HCT116 (cell line): Measurements from ENCODE around the gene EPB41L5. TPM values are rescaled to one million over a fixed set of nuclear protein-coding genes. Genes with fewer than 3 reads are reported as not detected.

Source experiments
- ATAC-seq: fragments of 200-7000 bp; cut with Tn5 transposase; 2 replicates; pipeline ENCODE4 v1.9.1; 2020; ENCODE audit warnings: mild to moderate bottlenecking, moderate library complexity
- BruUV-seq: library from RNA; stranded (reverse); fragments of 400-500 nt; replicated peaks from 2 replicates; lab custom pipeline; 2021; lab: Mats Ljungman, UMichigan
- CTCF ChIA-PET: fragments of 300-600 bp; sonication (Branson Sonifier 250); formaldehyde crosslinking; loops from one replicate; lab custom pipeline; 2021; ENCODE audit warnings: antibody characterized with exemption; lab: Charles Lee
- POLR2A ChIA-PET: fragments of 300-600, 350-600 bp; sonication (Branson Sonifier 250); formaldehyde crosslinking; loops from one replicate; lab custom pipeline; 2021; ENCODE audit warnings: antibody characterized with exemption; lab: Charles Lee
- RAD21 ChIA-PET, 2 experiments: fragments of 300-600 bp; sonication (Branson Sonifier 250); formaldehyde crosslinking; loops; one replicate each; lab custom pipeline; 2023; ENCODE audit warnings: low total read pairs in 2 of 2; ENCODE audit not compliant: uncharacterized antibody in 2 of 2, unreplicated experiment in 2 of 2, low non-redundant PET in 1 of 2; lab: Charles Lee
- DNase-seq: peaks from one replicate; pipeline ENCODE4 v3.0.0-alpha.2; 2010; ENCODE audit warnings: low read depth, low spot score
- H2AFZ ChIP-seq: fragments of 200-600 bp; shearing (Covaris generic), sonication (generic); 2 replicates; pipeline ENCODE4 v1.6.1; 2017; ENCODE audit warnings: low read depth, mixed run types, mixed read lengths, antibody characterized with exemption, low read length; ENCODE audit not compliant: poor library complexity, severe bottlenecking
- H3K27ac ChIP-seq: 2 replicates; pipeline ENCODE4 v1.5.1; 2012; ENCODE audit warnings: low read depth, low read length
- H3K27me3 ChIP-seq: fragments of 200-600 bp; sonication (generic); 2 replicates; pipeline ENCODE4 v1.6.1; 2016; ENCODE audit warnings: mixed run types, low read length, mixed read lengths; ENCODE audit not compliant: insufficient read depth
- H3K36me3 ChIP-seq, 2 experiments: fragments of 200-500 bp in 1 of 2; fragments of 200-600 bp in 1 of 2; sonication (Bioruptor generic) in 1 of 2; sonication (generic) in 1 of 2; 2 replicates each; pipeline versions ENCODE4 v1.5.1 to v1.6.1; 2014 to 2016; ENCODE audit warnings: low read length in 2 of 2, inconsistent platforms in 1 of 2, mixed read lengths in 1 of 2, mixed run types in 1 of 2; ENCODE audit not compliant: insufficient read depth in 2 of 2, control insufficient read depth in 1 of 2
- H3K4me1 ChIP-seq, 2 experiments: fragments of 200-600 bp in 1 of 2; sonication (generic) in 1 of 2; 2 replicates each; pipeline versions ENCODE4 v1.5.1 to v1.6.1; 2012 to 2017; ENCODE audit warnings: low read length in 2 of 2, inconsistent platforms in 1 of 2, mild to moderate bottlenecking in 1 of 2, mixed read lengths in 1 of 2, mixed run types in 1 of 2, moderate library complexity in 1 of 2; ENCODE audit not compliant: insufficient read depth in 2 of 2, control insufficient read depth in 1 of 2
- H3K4me2 ChIP-seq: fragments of 200-600 bp; sonication (generic); 2 replicates; pipeline ENCODE4 v1.6.1; 2017; ENCODE audit warnings: mixed run types, low read length, mixed read lengths
- H3K4me3 ChIP-seq, 2 experiments: fragments of 200-600 bp in 1 of 2; sonication (generic) in 1 of 2; replicated peaks in 1 of 2; 2 replicates each; pipeline ENCODE4 v1.5.1; 2011 to 2016; ENCODE audit warnings: low read length in 2 of 2, control low read depth in 1 of 2, low read depth in 1 of 2, mild to moderate bottlenecking in 1 of 2, mixed read lengths in 1 of 2, mixed run types in 1 of 2
- H3K79me2 ChIP-seq: fragments of 200-600 bp; sonication (generic); 2 replicates; pipeline ENCODE4 v1.6.1; 2017; ENCODE audit warnings: mild to moderate bottlenecking, mixed run types, low read length, moderate library complexity, mixed read lengths; ENCODE audit not compliant: insufficient read depth
- H3K9ac ChIP-seq: fragments of 200-600 bp; sonication (generic); 2 replicates; pipeline ENCODE4 v1.6.1; 2016; ENCODE audit warnings: low read length, mixed read lengths
- H3K9me2 ChIP-seq: fragments of 200-600 bp; sonication (generic), shearing (Covaris generic); 2 replicates; pipeline ENCODE4 v1.6.1; 2017; ENCODE audit warnings: mixed run types, mild to moderate bottlenecking, moderate library complexity; ENCODE audit not compliant: insufficient read depth
- H3K9me3 ChIP-seq, 2 experiments: fragments of 200-500 bp in 1 of 2; fragments of 200-600 bp in 1 of 2; sonication (Bioruptor generic) in 1 of 2; sonication (generic) in 1 of 2; 2 replicates each; pipeline ENCODE4 v1.6.1; 2014 to 2017; ENCODE audit warnings: low read length in 2 of 2, mixed read lengths in 2 of 2, inconsistent platforms in 1 of 2, low read depth in 1 of 2, mild to moderate bottlenecking in 1 of 2, mixed run types in 1 of 2, moderate library complexity in 1 of 2; ENCODE audit not compliant: control insufficient read depth in 1 of 2, insufficient read depth in 1 of 2
- H4K20me1 ChIP-seq: fragments of 200-600 bp; sonication (generic), shearing (Covaris generic); 2 replicates; pipeline ENCODE4 v1.6.1; 2017; ENCODE audit warnings: mixed run types, mild to moderate bottlenecking, moderate library complexity; ENCODE audit not compliant: insufficient read depth
- CBX3 ChIP-seq: IDR thresholded peaks from 2 replicates; pipeline ENCODE4 v1.6.1; 2012; ENCODE audit warnings: low read depth
- CEBPB ChIP-seq: IDR thresholded peaks from 2 replicates; pipeline ENCODE4 v1.6.1; 2012; ENCODE audit warnings: low read depth
- EGR1 ChIP-seq: IDR thresholded peaks from 2 replicates; pipeline ENCODE4 v1.6.1; 2012; ENCODE audit warnings: low read depth
- ELF1 ChIP-seq: IDR thresholded peaks from 2 replicates; pipeline ENCODE4 v1.6.1; 2012; ENCODE audit warnings: low read depth, borderline replicate concordance
- FOSL1 ChIP-seq: IDR thresholded peaks from 2 replicates; pipeline ENCODE4 v1.6.1; 2012; ENCODE audit warnings: low read depth
- POLR2A ChIP-seq: IDR thresholded peaks from 2 replicates; pipeline ENCODE4 v1.7.0; 2011; ENCODE audit warnings: borderline replicate concordance; ENCODE audit not compliant: insufficient read depth, insufficient read length; ENCODE audit errors: extremely low read depth
- SIN3A ChIP-seq: IDR thresholded peaks from 2 replicates; pipeline ENCODE4 v1.6.1; 2012; ENCODE audit warnings: low read depth
- TCF7L2 ChIP-seq: IDR thresholded peaks from 2 replicates; pipeline ENCODE4 v1.7.0; 2011; ENCODE audit warnings: borderline replicate concordance, inconsistent platforms; ENCODE audit not compliant: insufficient read depth, insufficient read length; ENCODE audit errors: extremely low read depth
- YY1 ChIP-seq: IDR thresholded peaks from 2 replicates; pipeline ENCODE4 v1.6.1; 2011; ENCODE audit warnings: low read length, low read depth, moderate library complexity, mild to moderate bottlenecking; ENCODE audit not compliant: insufficient replicate concordance; ENCODE audit errors: extremely low read depth
- ZFX ChIP-seq: fragments of 450-650 bp; IDR thresholded peaks from 2 replicates; pipeline ENCODE4 v1.6.1; 2017
- ZNF274 ChIP-seq: fragments of 200-500 bp; sonication (Bioruptor generic); IDR thresholded peaks from 2 replicates; pipeline ENCODE4 v1.6.1; 2014; ENCODE audit warnings: mild to moderate bottlenecking, low read depth, low read length, inconsistent platforms
- intact Hi-C: fragments of 100-400 bp; cut with micrococcal nuclease; formaldehyde crosslinking; loops from 2 replicates; pipeline ENCODE4 v1.10.0; 2022
- total RNA-seq: library from RNA; stranded (reverse); gene quantifications from one replicate; pipeline ENCODE4 v1.2.1, GENCODE V29; 2021; ENCODE audit not compliant: unreplicated experiment
- TF ChIP-seq, protein P1 (sequence below), 3 experiments: fragments of 200-600 bp in 1 of 3; sonication (generic) in 1 of 3; IDR thresholded peaks in 2 of 3; conservative IDR thresholded peaks in 1 of 3; 2 replicates each; pipeline ENCODE4 v1.5.1; 2012 to 2017; ENCODE audit warnings: low read depth in 2 of 3, low read length in 2 of 3, antibody characterized with exemption in 1 of 3, borderline replicate concordance in 1 of 3, control low read depth in 1 of 3, mild to moderate bottlenecking in 1 of 3, mixed read lengths in 1 of 3, mixed run types in 1 of 3, moderate library complexity in 1 of 3; ENCODE audit not compliant: insufficient read depth in 1 of 3
- TF ChIP-seq, protein P2 (sequence below): IDR thresholded peaks from 2 replicates; pipeline ENCODE4 v1.6.1; 2012
- TF ChIP-seq, protein P3 (sequence below): IDR thresholded peaks from 2 replicates; pipeline ENCODE4 v1.6.1; 2011; ENCODE audit warnings: mild to moderate bottlenecking, low read length, moderate library complexity; ENCODE audit not compliant: insufficient replicate concordance; ENCODE audit errors: extremely low read depth
- TF ChIP-seq, protein P4 (sequence below): IDR thresholded peaks from 2 replicates; pipeline ENCODE4 v1.6.1; 2012; ENCODE audit warnings: low read depth
- TF ChIP-seq, protein P5 (sequence below): IDR thresholded peaks from 2 replicates; pipeline ENCODE4 v1.6.1; 2012

EPB41L5 gene
- total RNA-seq, 1 experiment from 2014 or later, result 14.7 TPM

DNA sequence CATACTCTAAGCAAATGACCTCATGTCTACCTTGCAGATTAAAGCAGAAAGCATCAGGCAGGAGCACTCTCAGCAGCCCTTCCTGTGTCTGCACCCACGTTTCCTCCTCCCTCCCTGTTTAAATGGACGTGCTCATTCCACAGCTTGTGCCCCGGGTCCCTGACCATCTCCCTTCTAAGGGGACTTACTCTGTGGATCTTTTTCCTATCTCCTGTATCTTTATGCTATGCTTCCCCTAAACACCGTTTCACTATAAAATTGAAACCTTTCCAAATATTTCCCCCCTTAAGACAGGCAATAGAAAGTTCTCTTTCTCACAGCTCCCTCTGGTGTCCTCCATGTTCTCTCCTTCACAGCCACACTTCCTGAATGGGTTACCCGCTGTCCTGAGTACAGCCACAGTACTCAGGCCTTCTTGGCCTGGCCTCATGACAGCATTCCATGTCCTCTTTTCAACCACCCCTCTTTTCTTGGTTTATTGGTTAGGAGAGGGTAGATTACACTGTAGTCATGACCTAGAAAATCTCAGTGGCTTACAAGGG is 169.2 kb downstream of the EPB41L5 start:
- ATAC-seq, result no peak
- Histone ChIP-seq H2AFZ (no peak overlapping the region), H3K9ac (no peak overlapping the region), H3K27me3 (no peaks in the 10 kb centered on the region), H3K9me2 (no peaks in the 10 kb centered on the region), H4K20me1 (no peaks in the 10 kb centered on the region), H3K4me3 (no peak overlapping the region), H3K4me1 (no peaks in the 10 kb centered on the region), H3K36me3 (no peaks in the 10 kb centered on the region), H3K4me2 (no peak overlapping the region), H3K27ac (no peak overlapping the region), H3K9me3 (no peaks in the 10 kb centered on the region)
- POLR2A ChIA-PET, result interaction anchor here (0.5 kb wide), 1 partner anchor 26 kb away, joined by 3 read pairs; no protein-coding TSS in a partner anchor
- RAD21 ChIA-PET, result no interaction called here
- BruUV-seq, result no TSS peak
- DNase-seq, result no peak
- CTCF ChIA-PET, result no interaction called here
- intact Hi-C loops, result no loop called here
- no peak for TF ChIP-seq ELF1
- TF ChIP-seq CEBPB, result no peak
- no peak for TF ChIP-seq EGR1
- TF ChIP-seq YY1, result no peak
- TF ChIP-seq, protein P1, sequence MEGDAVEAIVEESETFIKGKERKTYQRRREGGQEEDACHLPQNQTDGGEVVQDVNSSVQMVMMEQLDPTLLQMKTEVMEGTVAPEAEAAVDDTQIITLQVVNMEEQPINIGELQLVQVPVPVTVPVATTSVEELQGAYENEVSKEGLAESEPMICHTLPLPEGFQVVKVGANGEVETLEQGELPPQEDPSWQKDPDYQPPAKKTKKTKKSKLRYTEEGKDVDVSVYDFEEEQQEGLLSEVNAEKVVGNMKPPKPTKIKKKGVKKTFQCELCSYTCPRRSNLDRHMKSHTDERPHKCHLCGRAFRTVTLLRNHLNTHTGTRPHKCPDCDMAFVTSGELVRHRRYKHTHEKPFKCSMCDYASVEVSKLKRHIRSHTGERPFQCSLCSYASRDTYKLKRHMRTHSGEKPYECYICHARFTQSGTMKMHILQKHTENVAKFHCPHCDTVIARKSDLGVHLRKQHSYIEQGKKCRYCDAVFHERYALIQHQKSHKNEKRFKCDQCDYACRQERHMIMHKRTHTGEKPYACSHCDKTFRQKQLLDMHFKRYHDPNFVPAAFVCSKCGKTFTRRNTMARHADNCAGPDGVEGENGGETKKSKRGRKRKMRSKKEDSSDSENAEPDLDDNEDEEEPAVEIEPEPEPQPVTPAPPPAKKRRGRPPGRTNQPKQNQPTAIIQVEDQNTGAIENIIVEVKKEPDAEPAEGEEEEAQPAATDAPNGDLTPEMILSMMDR (IDR thresholded peaks at IDR 0.05 in 2 of 3, conservative IDR thresholded peaks at IDR 0.05 in 1 of 3; ENCODE audit: borderline replicate concordance in 1 of 3, insufficient read depth in 1 of 3, low read depth in 2 of 3, low read length in 2 of 3), result no peak
- no peak for TF ChIP-seq POLR2A
- no peak for TF ChIP-seq SIN3A
- no peak for TF ChIP-seq CBX3
- TF ChIP-seq, protein P2, sequence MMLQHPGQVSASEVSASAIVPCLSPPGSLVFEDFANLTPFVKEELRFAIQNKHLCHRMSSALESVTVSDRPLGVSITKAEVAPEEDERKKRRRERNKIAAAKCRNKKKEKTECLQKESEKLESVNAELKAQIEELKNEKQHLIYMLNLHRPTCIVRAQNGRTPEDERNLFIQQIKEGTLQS, result no peak
- no peak for TF ChIP-seq ZFX
- TF ChIP-seq, protein P3, sequence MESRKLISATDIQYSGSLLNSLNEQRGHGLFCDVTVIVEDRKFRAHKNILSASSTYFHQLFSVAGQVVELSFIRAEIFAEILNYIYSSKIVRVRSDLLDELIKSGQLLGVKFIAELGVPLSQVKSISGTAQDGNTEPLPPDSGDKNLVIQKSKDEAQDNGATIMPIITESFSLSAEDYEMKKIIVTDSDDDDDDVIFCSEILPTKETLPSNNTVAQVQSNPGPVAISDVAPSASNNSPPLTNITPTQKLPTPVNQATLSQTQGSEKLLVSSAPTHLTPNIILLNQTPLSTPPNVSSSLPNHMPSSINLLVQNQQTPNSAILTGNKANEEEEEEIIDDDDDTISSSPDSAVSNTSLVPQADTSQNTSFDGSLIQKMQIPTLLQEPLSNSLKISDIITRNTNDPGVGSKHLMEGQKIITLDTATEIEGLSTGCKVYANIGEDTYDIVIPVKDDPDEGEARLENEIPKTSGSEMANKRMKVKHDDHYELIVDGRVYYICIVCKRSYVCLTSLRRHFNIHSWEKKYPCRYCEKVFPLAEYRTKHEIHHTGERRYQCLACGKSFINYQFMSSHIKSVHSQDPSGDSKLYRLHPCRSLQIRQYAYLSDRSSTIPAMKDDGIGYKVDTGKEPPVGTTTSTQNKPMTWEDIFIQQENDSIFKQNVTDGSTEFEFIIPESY, result no peak
- TF ChIP-seq FOSL1, result no peak
- TF ChIP-seq TCF7L2, result no peak
- TF ChIP-seq, protein P4, sequence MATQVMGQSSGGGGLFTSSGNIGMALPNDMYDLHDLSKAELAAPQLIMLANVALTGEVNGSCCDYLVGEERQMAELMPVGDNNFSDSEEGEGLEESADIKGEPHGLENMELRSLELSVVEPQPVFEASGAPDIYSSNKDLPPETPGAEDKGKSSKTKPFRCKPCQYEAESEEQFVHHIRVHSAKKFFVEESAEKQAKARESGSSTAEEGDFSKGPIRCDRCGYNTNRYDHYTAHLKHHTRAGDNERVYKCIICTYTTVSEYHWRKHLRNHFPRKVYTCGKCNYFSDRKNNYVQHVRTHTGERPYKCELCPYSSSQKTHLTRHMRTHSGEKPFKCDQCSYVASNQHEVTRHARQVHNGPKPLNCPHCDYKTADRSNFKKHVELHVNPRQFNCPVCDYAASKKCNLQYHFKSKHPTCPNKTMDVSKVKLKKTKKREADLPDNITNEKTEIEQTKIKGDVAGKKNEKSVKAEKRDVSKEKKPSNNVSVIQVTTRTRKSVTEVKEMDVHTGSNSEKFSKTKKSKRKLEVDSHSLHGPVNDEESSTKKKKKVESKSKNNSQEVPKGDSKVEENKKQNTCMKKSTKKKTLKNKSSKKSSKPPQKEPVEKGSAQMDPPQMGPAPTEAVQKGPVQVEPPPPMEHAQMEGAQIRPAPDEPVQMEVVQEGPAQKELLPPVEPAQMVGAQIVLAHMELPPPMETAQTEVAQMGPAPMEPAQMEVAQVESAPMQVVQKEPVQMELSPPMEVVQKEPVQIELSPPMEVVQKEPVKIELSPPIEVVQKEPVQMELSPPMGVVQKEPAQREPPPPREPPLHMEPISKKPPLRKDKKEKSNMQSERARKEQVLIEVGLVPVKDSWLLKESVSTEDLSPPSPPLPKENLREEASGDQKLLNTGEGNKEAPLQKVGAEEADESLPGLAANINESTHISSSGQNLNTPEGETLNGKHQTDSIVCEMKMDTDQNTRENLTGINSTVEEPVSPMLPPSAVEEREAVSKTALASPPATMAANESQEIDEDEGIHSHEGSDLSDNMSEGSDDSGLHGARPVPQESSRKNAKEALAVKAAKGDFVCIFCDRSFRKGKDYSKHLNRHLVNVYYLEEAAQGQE, result no peak
- no peak for TF ChIP-seq ZNF274
- TF ChIP-seq, protein P5, sequence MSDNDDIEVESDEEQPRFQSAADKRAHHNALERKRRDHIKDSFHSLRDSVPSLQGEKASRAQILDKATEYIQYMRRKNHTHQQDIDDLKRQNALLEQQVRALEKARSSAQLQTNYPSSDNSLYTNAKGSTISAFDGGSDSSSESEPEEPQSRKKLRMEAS, result no peak
- TF ChIP-seq, all 23 proteins: peak for 0
- peaks cover 21% of the 10 kb centered on the region; the same call in 1 of the 2 replicates for H3K79me2 ChIP-seq
